Loucy (cell line): Measurements from ENCODE around the gene SMURF2.
A peak's percentile ranks its signal among the peaks of the same experiment; 100 is the strongest.

ENCODE experiments used
- H2AFZ ChIP-seq: fragments of 200-600 bp; sonication (generic); 2 replicates; pipeline ENCODE4 v1.6.0; 2016; ENCODE audit warnings: antibody characterized with exemption, mild to moderate bottlenecking, low read length, moderate library complexity
- H3F3A ChIP-seq: fragments of 200-600 bp; 2 replicates; pipeline ENCODE4 v1.6.0; 2016; ENCODE audit warnings: antibody characterized with exemption, low read depth, mild to moderate bottlenecking
- H3K27me3 ChIP-seq: fragments of 200-600 bp; sonication (generic); 2 replicates; pipeline ENCODE4 v1.6.1; 2014; ENCODE audit warnings: low read length, mild to moderate bottlenecking; ENCODE audit not compliant: insufficient read depth, poor library complexity, severe bottlenecking
- H3K36me3 ChIP-seq: fragments of 200-600 bp; sonication (generic); 2 replicates; pipeline ENCODE4 v1.6.1; 2016; ENCODE audit warnings: low read length; ENCODE audit not compliant: insufficient read depth
- H3K4me1 ChIP-seq: fragments of 200-600 bp; sonication (generic); 2 replicates; pipeline ENCODE4 v1.5.1; 2014; ENCODE audit warnings: low read length, mild to moderate bottlenecking; ENCODE audit not compliant: insufficient read depth, poor library complexity, severe bottlenecking
- H3K4me2 ChIP-seq: fragments of 200-600 bp; sonication (generic); 2 replicates; pipeline ENCODE4 v1.6.0; 2014; ENCODE audit warnings: antibody characterized with exemption, low read length, low read depth, mild to moderate bottlenecking; ENCODE audit not compliant: poor library complexity, severe bottlenecking
- H3K4me3 ChIP-seq: fragments of 200-600 bp; sonication (generic); 2 replicates; pipeline ENCODE4 v1.5.1; 2014; ENCODE audit warnings: low read length, mild to moderate bottlenecking, mixed read lengths; ENCODE audit not compliant: poor library complexity, severe bottlenecking
- H3K79me2 ChIP-seq: fragments of 200-600 bp; sonication (generic); 2 replicates; pipeline ENCODE4 v1.6.1; 2014; ENCODE audit warnings: low read length; ENCODE audit not compliant: insufficient read depth
- H3K9ac ChIP-seq: fragments of 200-600 bp; sonication (generic); 2 replicates; pipeline ENCODE4 v1.6.0; 2014; ENCODE audit warnings: mild to moderate bottlenecking, low read depth, low read length, moderate library complexity; ENCODE audit not compliant: poor library complexity, severe bottlenecking
- H3K9me2 ChIP-seq: fragments of 200-600 bp; sonication (generic); replicated peaks from 2 replicates; pipeline ENCODE4 v1.6.1; 2016; ENCODE audit warnings: low read depth, low read length, mixed read lengths
- H3K9me3 ChIP-seq: fragments of 200-600 bp; sonication (generic); 2 replicates; pipeline ENCODE4 v1.6.1; 2014; ENCODE audit warnings: mild to moderate bottlenecking, antibody characterized with exemption, low read length, low read depth; ENCODE audit not compliant: insufficient read depth
- H4K20me1 ChIP-seq: fragments of 200-600 bp; sonication (generic); 2 replicates; pipeline ENCODE4 v1.6.0; 2014; ENCODE audit warnings: antibody characterized with exemption, low read length, mild to moderate bottlenecking; ENCODE audit not compliant: insufficient read depth, poor library complexity, severe bottlenecking
- CTCF ChIP-seq: fragments of 200-600 bp; sonication (generic); conservative IDR thresholded peaks from 2 replicates; pipeline ENCODE4 v1.5.1; 2014; ENCODE audit warnings: mild to moderate bottlenecking, antibody characterized with exemption, low read length
- EZH2phosphoT487 ChIP-seq: fragments of 200-600 bp; IDR thresholded peaks from 2 replicates; pipeline ENCODE4 v1.6.1; 2018; ENCODE audit warnings: antibody characterized with exemption, mild to moderate bottlenecking, moderate library complexity, borderline replicate concordance

The SMURF2 gene

DNA sequence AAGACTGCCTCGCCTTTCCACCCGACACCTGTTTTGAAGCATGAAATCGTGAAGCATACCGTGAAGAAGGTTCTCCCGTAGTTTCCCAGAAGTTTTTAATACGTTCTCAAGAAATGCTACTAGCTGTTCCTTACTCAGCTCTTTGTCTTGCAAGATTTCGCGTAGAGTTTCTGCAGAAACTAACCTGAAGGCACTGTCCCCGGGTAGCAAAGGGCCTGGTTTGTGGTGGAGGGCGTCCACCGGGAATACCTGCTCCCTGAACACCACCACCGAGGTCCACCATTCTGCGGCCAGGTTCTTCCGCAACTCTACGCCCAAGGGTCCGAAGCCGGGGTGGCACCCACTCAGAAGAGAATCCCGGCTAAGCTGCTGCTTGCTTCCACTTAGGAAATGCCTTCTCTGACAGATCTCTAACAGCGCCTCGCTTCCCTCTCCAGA lies 165.7 kb downstream of the SMURF2 start:
- Histone ChIP-seq H3K36me3 (peaks cover 35% of the 10 kb centered on the region), H3K4me2 (peak overlapping the region; percentile 85), H3K9ac (peak overlapping the region; percentile 92), H2AFZ (peak overlapping the region; percentile 79), H3K4me1 (peaks cover 39% of the 10 kb centered on the region), H3K9me2 (no peaks in the 10 kb centered on the region), H3K27me3 (no peaks in the 10 kb centered on the region), H3K79me2 (peaks cover 72% of the 10 kb centered on the region), H3F3A (peaks cover 37% of the 10 kb centered on the region), H3K9me3 (no peaks in the 10 kb centered on the region), H4K20me1 (peaks cover 58% of the 10 kb centered on the region), H3K4me3 (peak overlapping the region; percentile 93)
- TF ChIP-seq CTCF (no peak), EZH2phosphoT487 (no peak)
